Skeletal muscle tissue (tissue), 4 donors: ENCODE data around the gene ANO6. TPM values are rescaled to one million over a fixed set of nuclear protein-coding genes. Genes with fewer than 3 reads are reported as not detected.
A peak's percentile ranks its signal among the peaks of the same experiment; 100 is the strongest.
"Not testable (repeated sequence)": the region's sequence is repeated elsewhere in the genome, so short reads cannot be mapped to it uniquely, and the experiment has no call there.

ENCODE experiments used
- H3K27ac ChIP-seq: one replicate; pipeline ENCODE4 v1.7.0; 2013; ENCODE audit warnings: mild to moderate bottlenecking, low read depth, low read length, inconsistent platforms
- H3K27me3 ChIP-seq, 3 donors: one replicate each; pipeline ENCODE4 v1.7.0; 2013; ENCODE audit warnings: low read length in 3 of 3; ENCODE audit not compliant: control insufficient read depth in 3 of 3, insufficient read depth in 3 of 3
- H3K36me3 ChIP-seq, 3 donors: one replicate each; pipeline ENCODE4 v1.7.0; 2013; ENCODE audit warnings: low read length in 3 of 3; ENCODE audit not compliant: control insufficient read depth in 3 of 3, insufficient read depth in 3 of 3
- H3K4me1 ChIP-seq, 3 donors: one replicate each; pipeline ENCODE4 v1.7.0; 2013; ENCODE audit warnings: low read length in 3 of 3, mild to moderate bottlenecking in 3 of 3; ENCODE audit not compliant: control insufficient read depth in 3 of 3, insufficient read depth in 3 of 3
- H3K4me3 ChIP-seq, 3 donors: one replicate each; pipeline ENCODE4 v1.7.0; 2013; ENCODE audit warnings: low read length in 3 of 3
- H3K9ac ChIP-seq, 3 donors: one replicate each; pipeline ENCODE4 v1.7.0; 2013; ENCODE audit warnings: low read length in 3 of 3, mild to moderate bottlenecking in 3 of 3, moderate library complexity in 2 of 3, low read depth in 1 of 3
- H3K9me3 ChIP-seq, 3 donors: one replicate each; pipeline ENCODE4 v1.7.0; 2013; ENCODE audit warnings: low read length in 3 of 3; ENCODE audit not compliant: control insufficient read depth in 3 of 3
- total RNA-seq: library from RNA; depleted of rRNA; stranded (reverse); fragments of >200 nt; gene quantifications from one replicate; pipeline ENCODE4 v1.2.3, GENCODE V29; 2014
- donor health status: Osteomylitis.

Gene ANO6
- total RNA-seq, 1 donor from 2014 or later, result 50.6 TPM

GRCh38 chr12:45315462-45315861 is 99.6 kb downstream of the ANO6 start:
- Histone ChIP-seq H3K36me3 (peaks cover 4 to 11% (median 7%) of the 10 kb centered on the region in 3 donors), H3K9ac (no peak overlapping the region), H3K4me3 (no peak overlapping the region), H3K9me3 (no peaks in the 10 kb centered on the region), H3K27me3 (no peaks in the 10 kb centered on the region), H3K27ac (no peak overlapping the region), H3K4me1 (peaks cover 2 to 7% (median 4%) of the 10 kb centered on the region in 3 donors)

GRCh38 chr12:45317261-45317660 is 101.4 kb downstream of the ANO6 start:
- not testable (repeated sequence) for H3K9me3 ChIP-seq, H3K4me1 ChIP-seq, H3K9ac ChIP-seq, H3K27ac ChIP-seq, H3K27me3 ChIP-seq, H3K4me3 ChIP-seq
- H3K36me3 ChIP-seq, result peaks cover 4 to 11% (median 7%) of the 10 kb centered on the region in 3 donors

GRCh38 chr12:45322810-45323209 is 106.9 kb downstream of the ANO6 start:
- no peaks in the 10 kb centered on the region for H3K27me3 ChIP-seq
- no peaks in the 10 kb centered on the region for H3K9me3 ChIP-seq
- H3K36me3 ChIP-seq, result peaks cover 0 to 1% (median 0%) of the 10 kb centered on the region in 3 donors
- H3K27ac ChIP-seq, result peak overlapping the region; percentile 26
- H3K4me1 ChIP-seq, result peaks cover 14 to 32% (median 28%) of the 10 kb centered on the region in 3 donors
- no peak overlapping the region for H3K9ac ChIP-seq
- no peak overlapping the region for H3K4me3 ChIP-seq

GRCh38 chr12:45324391-45324790 is 108.5 kb downstream of the ANO6 start:
- Histone ChIP-seq H3K27ac (peak overlapping the region; percentile 74), H3K9ac (no peak overlapping the region), H3K27me3 (no peaks in the 10 kb centered on the region), H3K9me3 (no peaks in the 10 kb centered on the region), H3K4me1 (peaks cover 27 to 44% (median 42%) of the 10 kb centered on the region in 3 donors), H3K4me3 (no peak overlapping the region), H3K36me3 (peaks cover 0 to 1% (median 0%) of the 10 kb centered on the region in 3 donors)

GRCh38 chr12:45326358-45326975 is 110.6 kb downstream of the ANO6 start:
- H3K9ac ChIP-seq, result peak overlapping the region in 1 of 3 donors; percentile 37
- no peaks in the 10 kb centered on the region for H3K27me3 ChIP-seq
- no peaks in the 10 kb centered on the region for H3K9me3 ChIP-seq
- H3K4me1 ChIP-seq, result peaks cover 29 to 45% (median 44%) of the 10 kb centered on the region in 3 donors
- no peak overlapping the region for H3K4me3 ChIP-seq
- peak overlapping the region; percentile 74 for H3K27ac ChIP-seq
- H3K36me3 ChIP-seq, result peaks cover 0 to 1% (median under 1%) of the 10 kb centered on the region in 3 donors

- H3K36me3 ChIP-seq, result peaks cover 0 to 12% (median 6%) of the 10 kb centered on the region in 3 donors
- no peaks in the 10 kb centered on the region for H3K9me3 ChIP-seq
- peak overlapping the region in 1 of 3 donors; percentile 10 for H3K9ac ChIP-seq
- no peak overlapping the region for H3K4me3 ChIP-seq
- H3K27ac ChIP-seq, result no peak overlapping the region
- H3K27me3 ChIP-seq, result no peaks in the 10 kb centered on the region
- H3K4me1 ChIP-seq, result peaks cover 29 to 37% (median 36%) of the 10 kb centered on the region in 3 donors
Observed at GRCh38 chr12:45327823-45328383, 112.0 kb downstream of the ANO6 start.

GRCh38 chr12:45329238-45329637 is 113.3 kb downstream of the ANO6 start:
- Histone ChIP-seq H3K27ac (peak overlapping the region; percentile 37), H3K9me3 (no peaks in the 10 kb centered on the region), H3K4me3 (no peak overlapping the region), H3K4me1 (peaks cover 29 to 37% (median 33%) of the 10 kb centered on the region in 3 donors), H3K36me3 (peaks cover 0 to 12% (median 6%) of the 10 kb centered on the region in 3 donors), H3K9ac (no peak overlapping the region), H3K27me3 (no peaks in the 10 kb centered on the region)

- Histone ChIP-seq H3K27me3 (no peaks in the 10 kb centered on the region), H3K36me3 (peaks cover 0 to 12% (median 6%) of the 10 kb centered on the region in 3 donors), H3K27ac (no peak overlapping the region), H3K9ac (no peak overlapping the region), H3K9me3 (no peaks in the 10 kb centered on the region), H3K4me1 (peaks cover 29 to 36% (median 33%) of the 10 kb centered on the region in 3 donors), H3K4me3 (no peak overlapping the region)
Observed at GRCh38 chr12:45329702-45330101, 113.8 kb downstream of the ANO6 start.

GRCh38 chr12:45331552-45331951 is 115.7 kb downstream of the ANO6 start:
- H3K36me3 ChIP-seq, result peaks cover 0 to 12% (median 6%) of the 10 kb centered on the region in 3 donors
- H3K4me1 ChIP-seq, result peaks cover 24 to 26% (median 25%) of the 10 kb centered on the region in 3 donors
- no peak overlapping the region for H3K9ac ChIP-seq
- no peaks in the 10 kb centered on the region for H3K27me3 ChIP-seq
- H3K27ac ChIP-seq, result no peak overlapping the region
- H3K9me3 ChIP-seq, result no peaks in the 10 kb centered on the region
- H3K4me3 ChIP-seq, result no peak overlapping the region

GRCh38 chr12:45334396-45334795 is 118.5 kb downstream of the ANO6 start:
- H3K27ac ChIP-seq, result no peak overlapping the region
- H3K9me3 ChIP-seq, result no peaks in the 10 kb centered on the region

More at GRCh38 chr12:45334396-45334795, 118.5 kb downstream of the ANO6 start:
- no peaks in the 10 kb centered on the region for H3K27me3 ChIP-seq
- H3K4me1 ChIP-seq, result peaks cover 13 to 16% (median 16%) of the 10 kb centered on the region in 3 donors
- H3K36me3 ChIP-seq, result peaks cover 0 to 12% (median 6%) of the 10 kb centered on the region in 3 donors
- H3K4me3 ChIP-seq, result no peak overlapping the region
- no peak overlapping the region for H3K9ac ChIP-seq
